ENCODE data around the gene SYTL2. TPM values are rescaled to one million over a fixed set of nuclear protein-coding genes. Genes with fewer than 3 reads are reported as not detected.

SYTL2 gene
- polyA plus RNA-seq, 1 donor from 2014 or later, result 2.3 TPM

DNA sequence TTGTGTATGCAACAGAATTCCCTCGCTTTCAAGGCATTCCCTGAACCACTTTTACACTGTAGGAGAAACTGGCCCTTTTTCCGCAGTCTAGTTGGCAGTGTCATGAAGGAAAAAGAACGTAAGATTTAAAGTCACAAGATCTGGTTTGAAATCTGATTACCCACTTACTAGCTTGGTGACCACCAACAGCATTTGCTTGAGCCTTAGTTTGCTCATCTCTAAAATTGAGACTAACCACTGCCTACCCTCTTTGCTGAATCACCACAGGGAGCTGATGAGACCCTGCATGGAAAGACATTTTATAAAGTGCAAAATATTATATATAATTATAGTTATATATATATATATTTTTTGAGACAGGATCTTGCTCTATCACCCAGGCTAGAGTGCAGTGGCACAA is 39.4 kb downstream of the SYTL2 start (continued):
- TF ChIP-seq, protein P1, sequence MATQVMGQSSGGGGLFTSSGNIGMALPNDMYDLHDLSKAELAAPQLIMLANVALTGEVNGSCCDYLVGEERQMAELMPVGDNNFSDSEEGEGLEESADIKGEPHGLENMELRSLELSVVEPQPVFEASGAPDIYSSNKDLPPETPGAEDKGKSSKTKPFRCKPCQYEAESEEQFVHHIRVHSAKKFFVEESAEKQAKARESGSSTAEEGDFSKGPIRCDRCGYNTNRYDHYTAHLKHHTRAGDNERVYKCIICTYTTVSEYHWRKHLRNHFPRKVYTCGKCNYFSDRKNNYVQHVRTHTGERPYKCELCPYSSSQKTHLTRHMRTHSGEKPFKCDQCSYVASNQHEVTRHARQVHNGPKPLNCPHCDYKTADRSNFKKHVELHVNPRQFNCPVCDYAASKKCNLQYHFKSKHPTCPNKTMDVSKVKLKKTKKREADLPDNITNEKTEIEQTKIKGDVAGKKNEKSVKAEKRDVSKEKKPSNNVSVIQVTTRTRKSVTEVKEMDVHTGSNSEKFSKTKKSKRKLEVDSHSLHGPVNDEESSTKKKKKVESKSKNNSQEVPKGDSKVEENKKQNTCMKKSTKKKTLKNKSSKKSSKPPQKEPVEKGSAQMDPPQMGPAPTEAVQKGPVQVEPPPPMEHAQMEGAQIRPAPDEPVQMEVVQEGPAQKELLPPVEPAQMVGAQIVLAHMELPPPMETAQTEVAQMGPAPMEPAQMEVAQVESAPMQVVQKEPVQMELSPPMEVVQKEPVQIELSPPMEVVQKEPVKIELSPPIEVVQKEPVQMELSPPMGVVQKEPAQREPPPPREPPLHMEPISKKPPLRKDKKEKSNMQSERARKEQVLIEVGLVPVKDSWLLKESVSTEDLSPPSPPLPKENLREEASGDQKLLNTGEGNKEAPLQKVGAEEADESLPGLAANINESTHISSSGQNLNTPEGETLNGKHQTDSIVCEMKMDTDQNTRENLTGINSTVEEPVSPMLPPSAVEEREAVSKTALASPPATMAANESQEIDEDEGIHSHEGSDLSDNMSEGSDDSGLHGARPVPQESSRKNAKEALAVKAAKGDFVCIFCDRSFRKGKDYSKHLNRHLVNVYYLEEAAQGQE (IDR thresholded peaks at IDR 0.05; ENCODE audit: borderline replicate concordance), result no peak
- TF ChIP-seq MXI1 (conservative IDR thresholded peaks at IDR 0.05; ENCODE audit: poor library complexity, severe bottlenecking), result no peak

DNA sequence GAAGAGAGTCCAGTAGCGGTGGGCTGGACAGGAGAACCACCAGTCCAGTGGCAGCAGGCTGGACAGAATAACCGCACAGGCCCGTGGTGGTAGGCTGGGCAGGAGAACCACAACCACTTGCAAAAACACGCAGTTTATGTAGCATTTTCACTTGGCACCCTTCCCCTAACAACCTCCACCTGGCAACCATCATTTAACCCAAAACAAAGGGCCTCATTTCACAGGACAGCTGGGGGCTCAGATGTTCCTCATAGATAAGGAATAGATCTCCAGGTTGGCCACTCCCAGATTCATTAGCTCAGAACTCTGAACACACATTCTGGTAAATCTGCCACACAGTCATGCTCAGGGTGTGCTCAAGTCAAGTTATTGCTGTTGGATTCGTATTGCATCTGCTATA is 41.2 kb downstream of the SYTL2 start:
- Histone ChIP-seq H3K27ac (ENCODE audit: low read length) (no peak overlapping the region), H3K9ac (ENCODE audit: low read length) (no peak overlapping the region), H4K20me1 (ENCODE audit: insufficient read depth) (no peaks in the 10 kb centered on the region), H3K4me3 (ENCODE audit: low read length) (no peak overlapping the region), H3K79me2 (replicated peaks; ENCODE audit: insufficient read depth, low read length) (no peaks in the 10 kb centered on the region), H3K9me2 (ENCODE audit: insufficient read depth, low read length) (no peaks in the 10 kb centered on the region), H3K36me3 (ENCODE audit: insufficient read depth, low read length) (no peaks in the 10 kb centered on the region), H3K27me3 (ENCODE audit: insufficient read depth, low read depth, low read length) (no peaks in the 10 kb centered on the region), H3K9me3 (ENCODE audit: low read length) (no peaks in the 10 kb centered on the region), H3K4me2 (ENCODE audit: low read length) (no peak overlapping the region), H2AFZ (ENCODE audit: low read depth, low read length) (no peak overlapping the region), H3F3A (ENCODE audit: insufficient read depth, low read length, poor library complexity, severe bottlenecking) (no peaks in the 10 kb centered on the region)
- TF ChIP-seq, protein P2, sequence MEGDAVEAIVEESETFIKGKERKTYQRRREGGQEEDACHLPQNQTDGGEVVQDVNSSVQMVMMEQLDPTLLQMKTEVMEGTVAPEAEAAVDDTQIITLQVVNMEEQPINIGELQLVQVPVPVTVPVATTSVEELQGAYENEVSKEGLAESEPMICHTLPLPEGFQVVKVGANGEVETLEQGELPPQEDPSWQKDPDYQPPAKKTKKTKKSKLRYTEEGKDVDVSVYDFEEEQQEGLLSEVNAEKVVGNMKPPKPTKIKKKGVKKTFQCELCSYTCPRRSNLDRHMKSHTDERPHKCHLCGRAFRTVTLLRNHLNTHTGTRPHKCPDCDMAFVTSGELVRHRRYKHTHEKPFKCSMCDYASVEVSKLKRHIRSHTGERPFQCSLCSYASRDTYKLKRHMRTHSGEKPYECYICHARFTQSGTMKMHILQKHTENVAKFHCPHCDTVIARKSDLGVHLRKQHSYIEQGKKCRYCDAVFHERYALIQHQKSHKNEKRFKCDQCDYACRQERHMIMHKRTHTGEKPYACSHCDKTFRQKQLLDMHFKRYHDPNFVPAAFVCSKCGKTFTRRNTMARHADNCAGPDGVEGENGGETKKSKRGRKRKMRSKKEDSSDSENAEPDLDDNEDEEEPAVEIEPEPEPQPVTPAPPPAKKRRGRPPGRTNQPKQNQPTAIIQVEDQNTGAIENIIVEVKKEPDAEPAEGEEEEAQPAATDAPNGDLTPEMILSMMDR (IDR thresholded peaks at IDR 0.05; ENCODE audit: poor library complexity, severe bottlenecking), result no peak
- TF ChIP-seq, protein P1 (IDR thresholded peaks at IDR 0.05; ENCODE audit: borderline replicate concordance), result no peak
- TF ChIP-seq EZH2 (IDR thresholded peaks at IDR 0.05; ENCODE audit: borderline replicate concordance, insufficient read depth, low read length, poor library complexity, severe bottlenecking) (no peak), EP300 (conservative IDR thresholded peaks at IDR 0.05; ENCODE audit: poor library complexity, severe bottlenecking) (no peak), RAD21 (conservative IDR thresholded peaks at IDR 0.05) (no peak), MXI1 (conservative IDR thresholded peaks at IDR 0.05; ENCODE audit: poor library complexity, severe bottlenecking) (no peak)

All from neural cell (in vitro differentiated cells).